Activated CD4-positive, alpha-beta T cell treated with anti-CD3 and anti-CD28 coated beads for 48 hours (primary cell): ENCODE measurements around the gene OR52H1.
"Not testable (repeated sequence)": the region's sequence is repeated elsewhere in the genome, so short reads cannot be mapped to it uniquely, and the experiment has no call there.

ENCODE experiments used
- DNase-seq: peaks from one replicate; pipeline ENCODE4 v3.0.0-alpha.2; 2020

Gene OR52H1

GRCh38 chr11:5548440-5548839, at the start of gene OR52H1:
OR52H1 (minus strand) TSS chr11:5548540; CDS start chr11:5545505, 3,035 bp downstream.
- DNase-seq = no peak

GRCh38 chr11:5597953-5598352, 49.6 kb upstream of the OR52H1 start:
- DNase-seq = no peak

- peak; percentile 15 for DNase-seq
Measured at GRCh38 chr11:5596607-5597201, 48.4 kb upstream of the OR52H1 start, which contains the start of gene TRIM6. TRIM6 (plus strand) TSS chr11:5596637; CDS start chr11:5596898, 261 bp downstream.

- no peak for DNase-seq
Measured at GRCh38 chr11:5593146-5593545, 44.8 kb upstream of the OR52H1 start.

- no peak for DNase-seq
Measured at GRCh38 chr11:5592615-5593014, 44.3 kb upstream of the OR52H1 start.

GRCh38 chr11:5591613-5592012, 43.3 kb upstream of the OR52H1 start:
- DNase-seq = no peak

GRCh38 chr11:5589906-5590305, 41.6 kb upstream of the OR52H1 start:
- DNase-seq = not testable (repeated sequence)

GRCh38 chr11:5584458-5584857, 36.1 kb upstream of the OR52H1 start:
- not testable (repeated sequence) for DNase-seq

DNA sequence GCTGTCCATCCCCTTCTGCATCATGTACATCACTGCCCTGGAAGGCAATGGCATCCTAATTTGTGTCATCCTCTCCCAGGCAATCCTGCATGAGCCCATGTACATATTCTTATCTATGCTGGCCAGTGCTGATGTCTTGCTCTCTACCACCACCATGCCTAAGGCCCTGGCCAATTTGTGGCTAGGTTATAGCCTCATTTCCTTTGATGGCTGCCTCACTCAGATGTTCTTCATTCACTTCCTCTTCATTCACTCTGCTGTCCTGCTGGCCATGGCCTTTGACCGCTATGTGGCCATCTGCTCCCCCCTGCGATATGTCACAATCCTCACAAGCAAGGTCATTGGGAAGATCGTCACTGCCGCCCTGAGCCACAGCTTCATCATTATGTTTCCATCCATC, 32.7 kb upstream of the OR52H1 start:
- no peak for DNase-seq

GRCh38 chr11:5580577-5580976, 32.2 kb upstream of the OR52H1 start, which contains the start of gene OR52B6:
OR52B6 (plus strand) TSS chr11:5580877; CDS start chr11:5580877, 0 bp downstream.
- DNase-seq = no peak

DNA sequence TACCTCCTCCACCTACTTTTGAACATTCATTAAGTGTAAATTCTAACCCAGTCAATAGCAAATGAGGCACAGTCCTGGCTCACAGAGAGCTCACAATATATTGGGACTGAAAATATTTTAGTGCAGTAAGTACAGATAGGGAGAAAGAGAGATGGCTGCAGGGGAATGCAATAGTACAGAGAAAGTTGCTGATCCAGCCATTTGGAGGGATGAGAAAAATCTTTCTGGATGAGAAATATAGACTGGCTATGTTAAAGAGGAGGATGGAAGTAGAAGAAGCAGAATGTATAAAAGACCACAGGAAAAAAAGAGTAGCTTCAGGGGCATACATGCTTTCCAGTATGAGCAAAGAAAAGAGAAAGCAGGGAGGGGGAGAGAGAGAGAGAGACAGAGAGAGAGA, 28.8 kb upstream of the OR52H1 start:
- no peak for DNase-seq

- DNase-seq = no peak
Measured at GRCh38 chr11:5575152-5575551, 26.8 kb upstream of the OR52H1 start.

DNA sequence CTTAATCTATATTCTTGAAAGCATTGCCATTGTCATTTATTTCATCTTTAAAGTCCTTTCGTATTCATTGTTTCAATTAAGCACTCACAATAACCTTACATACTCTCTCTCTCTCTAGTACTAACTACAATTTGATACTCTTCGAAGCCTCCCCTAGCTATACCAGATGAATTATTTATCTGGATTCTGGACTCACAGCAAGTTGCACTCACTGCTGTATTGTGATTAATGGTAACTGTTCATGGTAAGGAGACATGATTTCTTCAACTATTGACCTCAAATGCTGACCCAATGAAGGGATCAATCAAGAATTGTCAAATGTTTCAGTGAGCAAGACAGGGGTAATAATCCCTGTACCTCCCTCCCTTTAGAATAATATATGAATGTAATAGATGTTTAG, 26.3 kb upstream of the OR52H1 start:
- DNase-seq = no peak

DNA sequence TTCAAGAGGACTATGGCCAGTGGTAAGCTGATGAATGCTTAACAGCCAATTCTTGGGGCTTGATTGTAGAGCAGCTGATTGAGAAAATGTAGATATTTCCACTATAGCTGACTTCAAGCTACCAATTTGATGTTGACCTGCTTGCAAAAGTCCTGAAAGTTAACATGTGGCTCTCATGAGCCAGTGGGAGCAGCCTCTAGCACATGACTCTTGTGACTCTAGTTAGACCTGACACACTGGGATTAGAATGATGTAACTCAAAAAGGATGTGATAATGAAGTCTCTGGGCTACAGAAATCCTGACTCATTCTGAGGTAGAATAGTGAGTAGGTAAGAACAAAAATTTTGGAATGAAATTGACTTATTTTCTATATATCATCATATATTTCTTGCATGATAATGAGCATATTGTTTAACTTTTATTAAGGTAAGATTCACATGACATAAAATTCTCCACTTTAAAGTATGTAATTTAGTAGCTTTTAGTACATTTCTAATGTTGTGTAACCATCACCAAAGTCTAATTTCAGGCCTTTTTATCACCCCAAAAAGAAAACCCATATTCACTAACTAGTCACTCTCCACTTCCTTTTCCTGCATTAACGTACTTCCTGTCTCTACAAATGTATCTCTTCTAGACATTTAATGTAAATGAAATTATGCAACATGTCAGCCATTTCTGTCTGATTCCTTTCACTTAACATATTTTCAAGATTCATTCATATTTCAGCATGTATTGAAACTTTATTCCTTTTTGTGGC, 16.1 kb upstream of the OR52H1 start:
- DNase-seq = no peak

DNA sequence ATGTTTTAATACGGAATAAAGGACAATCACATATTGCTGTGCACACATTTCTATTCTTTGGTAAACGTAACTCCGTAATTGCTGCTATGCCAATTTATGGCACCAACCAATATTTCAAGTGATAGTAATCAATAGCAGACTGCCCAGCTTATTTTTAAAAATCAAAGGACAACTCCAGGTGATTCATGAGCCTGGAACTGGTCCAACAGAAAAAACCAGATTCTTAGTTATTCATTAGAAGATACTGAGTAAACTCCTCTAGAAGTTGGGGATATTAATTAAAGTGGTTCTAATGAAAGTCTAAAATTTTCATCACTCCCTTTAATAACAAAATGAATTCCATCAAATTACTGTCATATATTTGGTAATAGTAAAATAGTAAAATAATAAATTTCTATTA, 9.4 kb upstream of the OR52H1 start:
- DNase-seq = no peak

GRCh38 chr11:5556596-5557188, 8.4 kb upstream of the OR52H1 start:
- no peak for DNase-seq

DNA sequence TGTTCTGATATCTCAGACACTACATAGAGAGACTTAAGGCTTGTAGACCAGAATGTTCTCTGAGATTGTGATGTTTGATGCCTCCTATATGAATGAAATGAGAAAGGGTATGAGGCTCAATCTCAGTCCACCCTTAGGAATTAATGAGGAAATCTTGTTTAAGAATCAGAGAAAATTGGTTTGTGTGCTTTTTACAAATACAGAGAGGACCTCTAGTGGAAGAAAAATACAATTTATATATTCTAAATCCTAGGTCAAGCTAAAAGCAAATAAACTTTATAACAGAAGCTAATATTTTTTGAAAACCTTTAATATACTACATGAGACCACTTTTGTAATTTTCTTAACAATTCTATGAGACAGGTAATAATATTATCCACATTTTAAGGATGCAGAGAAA, 5.0 kb upstream of the OR52H1 start:
- DNase-seq = no peak

- DNase-seq = no peak
Measured at GRCh38 chr11:5550440-5551095, 2.2 kb upstream of the OR52H1 start.

GRCh38 chr11:5547982-5548381, 358 bp downstream of the OR52H1 start:
- DNase-seq = no peak

DNA sequence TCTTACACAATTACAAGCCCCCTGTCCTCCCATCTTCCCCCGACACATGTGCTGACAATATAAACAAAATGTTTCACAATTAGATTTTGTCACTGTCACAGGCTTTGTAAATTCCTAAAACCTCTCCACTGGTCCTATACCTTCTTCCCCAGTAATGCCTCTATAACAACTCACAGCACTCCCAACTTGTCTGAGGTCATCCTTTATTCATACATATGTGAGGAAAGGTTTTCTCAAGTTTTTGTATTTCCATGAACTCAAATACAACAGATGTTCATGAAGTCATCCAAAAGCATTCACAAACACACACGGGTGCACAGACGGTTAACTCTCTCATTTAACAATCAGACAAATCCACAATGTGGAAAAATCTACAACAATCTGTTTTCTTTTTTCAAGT, 1.9 kb downstream of the OR52H1 start:
- DNase-seq = no peak

- DNase-seq = no peak
Measured at GRCh38 chr11:5541427-5541826, 6.9 kb downstream of the OR52H1 start.

DNA sequence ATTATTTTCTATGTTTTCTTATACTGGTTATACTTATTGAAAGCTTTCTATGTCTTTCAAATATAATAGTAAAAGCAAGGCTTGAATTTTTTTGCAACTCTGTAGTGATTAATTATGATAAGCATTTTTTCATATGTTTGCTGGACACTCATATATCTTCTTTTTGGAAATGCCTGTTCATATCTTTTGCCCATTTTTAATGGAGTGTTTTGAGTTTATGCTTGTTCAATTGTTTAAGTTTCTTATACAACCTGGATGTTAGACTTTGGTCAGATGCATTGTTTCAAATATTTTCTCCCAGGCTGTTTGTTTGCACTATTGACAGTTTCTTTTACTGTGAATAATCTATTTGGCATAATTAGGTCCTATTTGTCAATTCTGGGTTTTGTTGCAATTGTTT, 11.9 kb downstream of the OR52H1 start:
- DNase-seq = no peak

- DNase-seq = no peak
Measured at GRCh38 chr11:5534046-5534445, 14.3 kb downstream of the OR52H1 start.
